ENCODE data around the gene PALLD.

Gene PALLD

DNA sequence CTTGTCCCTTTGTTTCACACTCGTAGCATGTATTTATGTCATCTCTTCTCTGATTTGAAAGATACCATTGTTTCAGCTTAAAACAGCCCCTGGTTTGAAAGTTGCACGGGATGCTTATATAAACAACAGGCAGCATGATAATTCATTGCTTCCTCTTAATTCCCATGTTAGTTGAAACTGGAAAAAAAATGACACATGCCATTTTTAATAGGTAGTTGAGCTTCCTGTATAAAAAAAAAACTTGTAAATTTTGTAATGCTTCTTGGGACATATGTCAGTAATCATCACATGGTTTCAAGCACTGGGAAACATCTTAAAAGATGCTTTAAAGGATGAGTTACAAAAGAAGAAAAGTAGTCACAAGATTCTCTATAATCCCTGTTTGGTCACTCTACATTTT is 243.0 kb downstream of the PALLD start:
- DNase-seq: no peak

GRCh38 chr4:168740691-168741090 is 243.8 kb downstream of the PALLD start:
- no peak for DNase-seq

GRCh38 chr4:168741281-168742173 is 244.7 kb downstream of the PALLD start:
- DNase-seq: no peak

DNA sequence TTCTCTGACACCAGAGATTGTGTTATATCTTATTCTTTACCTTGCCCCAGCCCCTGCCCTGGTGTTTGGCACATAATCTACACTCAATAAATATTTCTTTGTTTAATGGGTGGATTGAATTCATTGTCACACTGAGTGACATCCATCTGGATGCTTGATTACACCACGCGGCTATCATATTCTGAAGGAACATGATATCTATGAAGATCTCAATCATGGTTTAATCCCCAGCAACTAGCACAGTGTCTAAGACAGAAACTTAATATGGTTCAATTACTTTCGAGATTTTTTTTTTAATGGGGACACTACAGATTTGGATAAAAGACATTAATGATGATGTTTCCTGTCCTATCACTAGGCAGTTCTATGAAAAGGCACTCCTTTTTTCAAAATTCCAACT is 246.3 kb downstream of the PALLD start:
- DNase-seq: no peak

DNA sequence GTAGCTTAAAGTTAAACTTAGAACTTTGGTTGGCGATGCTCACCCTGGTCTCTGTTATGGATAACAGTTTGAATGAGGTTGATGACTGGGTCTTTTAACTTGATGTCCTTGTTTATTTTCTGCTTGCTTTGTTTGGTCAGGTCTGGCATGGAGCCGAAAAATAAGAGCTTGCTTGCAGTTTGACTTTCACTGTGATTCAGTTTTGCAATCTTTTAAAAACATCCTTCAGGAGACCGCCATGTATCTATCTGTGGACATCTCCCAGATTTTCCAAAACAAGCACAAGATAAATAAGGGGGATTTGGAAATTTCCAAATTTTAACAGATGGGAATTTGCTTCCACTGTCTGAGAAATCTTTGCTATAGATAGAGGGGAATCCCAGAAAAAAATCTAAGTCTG is 246.7 kb downstream of the PALLD start:
- no peak for DNase-seq

GRCh38 chr4:168744021-168744420 is 247.2 kb downstream of the PALLD start:
- no peak for DNase-seq

DNA sequence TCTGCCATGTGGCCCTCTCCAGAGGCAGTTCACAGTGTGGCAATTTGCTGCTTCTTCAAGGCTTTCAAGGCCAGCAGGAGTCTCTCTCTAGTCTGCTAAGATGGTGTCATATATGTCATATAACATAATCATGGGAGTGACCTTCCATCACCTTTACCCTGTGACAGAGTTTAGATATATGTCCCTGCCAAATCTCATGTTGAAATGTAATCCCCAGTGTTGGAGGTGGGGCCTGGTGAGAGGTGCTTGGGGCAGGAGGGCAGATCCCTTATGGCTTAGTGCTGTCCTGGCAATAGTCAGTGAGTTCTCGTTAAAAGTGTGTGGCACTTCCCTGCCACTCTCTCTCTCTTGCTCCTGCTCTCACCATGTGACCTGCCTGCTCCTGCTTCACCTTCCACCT is 252.0 kb downstream of the PALLD start:
- DNase-seq: no peak

DNA sequence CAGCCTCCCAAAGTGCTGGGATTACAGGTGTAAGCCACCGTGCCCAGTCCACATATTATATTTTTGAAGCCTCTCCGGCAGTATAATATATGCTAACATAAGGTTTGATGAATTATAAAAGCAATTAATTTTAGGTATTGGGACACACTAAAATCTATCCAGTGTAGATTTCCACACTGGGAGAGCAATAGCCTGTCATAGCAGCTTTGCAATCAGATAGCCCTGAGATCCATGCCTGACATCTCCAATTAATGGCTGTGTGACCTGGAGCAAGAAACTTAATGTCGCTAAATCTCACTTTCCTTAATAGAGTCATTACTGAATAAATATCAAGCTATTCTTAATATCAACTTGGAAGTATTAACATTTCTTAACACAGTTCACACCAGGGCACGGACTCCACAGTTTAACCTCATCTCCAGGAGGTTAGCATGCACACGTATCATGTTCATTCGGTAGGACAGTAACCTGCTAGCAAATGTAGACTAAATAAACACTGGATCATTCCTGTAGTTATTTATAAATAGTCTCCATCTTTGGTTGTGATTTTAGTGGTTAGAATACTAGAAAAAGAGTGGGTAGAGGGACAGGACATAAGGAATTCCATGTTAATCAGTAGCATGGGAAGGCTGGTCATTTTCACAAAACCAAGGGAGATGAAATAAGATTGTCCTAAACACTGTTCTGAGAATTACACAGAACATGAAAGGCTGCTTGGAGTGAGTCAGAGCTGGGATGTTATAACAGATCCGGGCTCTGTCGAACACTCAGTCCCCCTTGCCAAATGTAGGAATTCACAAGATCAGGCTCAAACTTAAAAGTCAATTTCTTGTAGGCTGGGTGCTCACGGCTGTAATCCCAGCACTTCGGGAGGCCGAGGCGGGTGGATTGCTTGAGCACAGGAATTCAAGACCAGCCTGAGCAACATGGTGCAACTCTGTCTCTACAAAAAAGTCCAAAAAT is 254.7 kb downstream of the PALLD start:
- no peak for DNase-seq

GRCh38 chr4:168755598-168756477 is 259.0 kb downstream of the PALLD start:
- DNase-seq: no peak

- no peak for DNase-seq
Observed at GRCh38 chr4:168757500-168757899, 260.6 kb downstream of the PALLD start.

DNA sequence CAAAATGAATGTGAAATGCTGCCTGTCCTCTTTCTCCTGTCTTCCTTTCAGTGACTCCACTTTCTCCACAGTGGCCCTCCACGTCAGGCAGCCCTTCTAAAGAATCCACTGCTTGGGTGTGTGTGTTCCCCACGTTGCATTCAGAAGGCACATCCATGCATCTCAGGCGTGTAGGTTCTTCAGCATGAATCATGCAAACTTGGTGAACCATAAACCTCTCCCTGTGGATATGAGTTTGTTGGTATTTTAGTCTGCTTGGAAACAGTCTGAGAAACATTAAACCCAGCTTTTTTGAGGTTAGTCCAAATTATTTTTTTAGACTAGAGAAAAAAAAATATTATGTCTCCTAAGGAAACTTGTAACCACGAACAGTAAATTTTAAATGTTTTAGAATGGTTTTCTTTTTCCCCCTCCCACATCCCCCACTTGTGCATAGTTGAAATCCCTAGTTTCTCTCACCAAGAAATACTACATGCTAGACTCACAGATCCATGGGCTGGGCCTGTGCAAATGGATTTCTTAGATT is 261.6 kb downstream of the PALLD start:
- DNase-seq: no peak

- DNase-seq: no peak
Observed at GRCh38 chr4:168759321-168759720, 262.5 kb downstream of the PALLD start.

- no peak for DNase-seq
Observed at GRCh38 chr4:168759959-168760527, 263.2 kb downstream of the PALLD start.

GRCh38 chr4:168761066-168761465 is 264.2 kb downstream of the PALLD start:
- DNase-seq: no peak

- no peak for DNase-seq
Observed at GRCh38 chr4:168765322-168765721, 268.5 kb downstream of the PALLD start.

- no peak for DNase-seq
Observed at GRCh38 chr4:168765726-168766125, 268.9 kb downstream of the PALLD start.

- no peak for DNase-seq
Observed at GRCh38 chr4:168766604-168767316, 269.9 kb downstream of the PALLD start.

- DNase-seq: no peak
Observed at GRCh38 chr4:168769416-168769815, 272.6 kb downstream of the PALLD start.

GRCh38 chr4:168769837-168770236 is 273.0 kb downstream of the PALLD start:
- DNase-seq: no peak

DNA sequence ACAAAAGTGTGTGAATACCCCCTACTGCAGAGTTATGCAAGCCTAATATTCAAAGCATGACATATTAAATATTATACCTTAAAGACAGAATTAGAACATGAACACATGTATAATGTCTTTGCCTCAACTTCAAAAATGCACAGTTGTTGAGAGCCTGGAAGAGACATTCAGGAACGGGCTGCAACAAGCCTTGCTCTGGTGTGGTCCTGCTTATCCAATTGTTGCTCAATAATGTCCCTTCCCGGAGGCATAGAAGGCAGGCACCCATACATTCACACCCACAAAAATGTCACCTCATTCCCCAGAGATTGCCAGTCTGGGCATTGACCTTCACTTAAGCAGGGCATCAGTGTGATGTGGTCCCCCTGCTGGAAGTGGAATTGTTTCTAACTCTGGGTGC is 274.4 kb downstream of the PALLD start:
- no peak for DNase-seq
